SU-DHL-6 (cell line): Measurements from ENCODE around the gene SF3B3.

Experiments
- EZH2phosphoT487 ChIP-seq: fragments of 200-600 bp; sonication (generic), shearing (Covaris generic); conservative IDR thresholded peaks from 2 replicates; pipeline ENCODE4 v1.6.1; 2018; ENCODE audit warnings: mild to moderate bottlenecking, antibody characterized with exemption, low read length, moderate library complexity, mixed read lengths
- TF ChIP-seq, protein P1 (sequence below): fragments of 200-600 bp; sonication (generic); IDR thresholded peaks from one replicate; pipeline ENCODE4 v1.5.1; 2017; ENCODE audit warnings: antibody characterized with exemption, mild to moderate bottlenecking, low read length, moderate library complexity; ENCODE audit not compliant: insufficient read depth, poor library complexity, severe bottlenecking

DNA sequence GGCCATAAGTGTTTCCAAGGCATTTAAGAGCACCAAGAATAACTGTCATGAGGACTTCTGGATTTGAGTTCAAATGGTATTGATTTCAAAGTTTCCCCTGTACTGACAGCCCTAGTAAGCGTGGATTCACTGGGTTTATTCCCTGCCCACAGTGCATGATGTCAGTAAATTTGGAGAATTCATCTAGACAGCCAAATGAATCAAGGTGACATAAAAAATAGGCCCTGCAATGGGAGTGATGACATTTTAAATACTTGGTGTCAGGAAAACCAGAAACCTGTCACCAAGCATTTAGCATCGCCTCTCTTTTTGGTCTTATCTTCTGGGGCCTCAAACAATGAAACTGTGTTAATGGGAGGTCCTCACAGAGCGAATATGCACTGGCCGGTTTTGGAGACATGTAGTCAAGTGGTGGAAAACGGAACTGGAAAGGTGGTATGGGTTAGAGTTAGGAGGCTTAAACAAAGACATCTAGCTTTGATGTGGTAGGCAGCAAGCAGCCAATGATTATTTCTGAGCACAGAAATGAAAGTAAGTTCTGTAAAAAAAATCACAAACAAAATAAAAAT lies 29.3 kb upstream of the SF3B3 start:
- TF ChIP-seq, protein P1, sequence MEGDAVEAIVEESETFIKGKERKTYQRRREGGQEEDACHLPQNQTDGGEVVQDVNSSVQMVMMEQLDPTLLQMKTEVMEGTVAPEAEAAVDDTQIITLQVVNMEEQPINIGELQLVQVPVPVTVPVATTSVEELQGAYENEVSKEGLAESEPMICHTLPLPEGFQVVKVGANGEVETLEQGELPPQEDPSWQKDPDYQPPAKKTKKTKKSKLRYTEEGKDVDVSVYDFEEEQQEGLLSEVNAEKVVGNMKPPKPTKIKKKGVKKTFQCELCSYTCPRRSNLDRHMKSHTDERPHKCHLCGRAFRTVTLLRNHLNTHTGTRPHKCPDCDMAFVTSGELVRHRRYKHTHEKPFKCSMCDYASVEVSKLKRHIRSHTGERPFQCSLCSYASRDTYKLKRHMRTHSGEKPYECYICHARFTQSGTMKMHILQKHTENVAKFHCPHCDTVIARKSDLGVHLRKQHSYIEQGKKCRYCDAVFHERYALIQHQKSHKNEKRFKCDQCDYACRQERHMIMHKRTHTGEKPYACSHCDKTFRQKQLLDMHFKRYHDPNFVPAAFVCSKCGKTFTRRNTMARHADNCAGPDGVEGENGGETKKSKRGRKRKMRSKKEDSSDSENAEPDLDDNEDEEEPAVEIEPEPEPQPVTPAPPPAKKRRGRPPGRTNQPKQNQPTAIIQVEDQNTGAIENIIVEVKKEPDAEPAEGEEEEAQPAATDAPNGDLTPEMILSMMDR: no peak
- no peak for TF ChIP-seq EZH2phosphoT487
